Measurements from ENCODE around the gene DDX5. TPM values are rescaled to one million over a fixed set of nuclear protein-coding genes. Genes with fewer than 3 reads are reported as not detected.
"Not testable (repeated sequence)": the region's sequence is repeated elsewhere in the genome, so short reads cannot be mapped to it uniquely, and the experiment has no call there.

Gene DDX5
- total RNA-seq, 1 donor from 2014 or later: 884 TPM

DNA sequence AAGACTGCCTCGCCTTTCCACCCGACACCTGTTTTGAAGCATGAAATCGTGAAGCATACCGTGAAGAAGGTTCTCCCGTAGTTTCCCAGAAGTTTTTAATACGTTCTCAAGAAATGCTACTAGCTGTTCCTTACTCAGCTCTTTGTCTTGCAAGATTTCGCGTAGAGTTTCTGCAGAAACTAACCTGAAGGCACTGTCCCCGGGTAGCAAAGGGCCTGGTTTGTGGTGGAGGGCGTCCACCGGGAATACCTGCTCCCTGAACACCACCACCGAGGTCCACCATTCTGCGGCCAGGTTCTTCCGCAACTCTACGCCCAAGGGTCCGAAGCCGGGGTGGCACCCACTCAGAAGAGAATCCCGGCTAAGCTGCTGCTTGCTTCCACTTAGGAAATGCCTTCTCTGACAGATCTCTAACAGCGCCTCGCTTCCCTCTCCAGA lies 9.7 kb downstream of the DDX5 start:
- intact Hi-C loops (cut with micrococcal nuclease): no loop called here

DNA sequence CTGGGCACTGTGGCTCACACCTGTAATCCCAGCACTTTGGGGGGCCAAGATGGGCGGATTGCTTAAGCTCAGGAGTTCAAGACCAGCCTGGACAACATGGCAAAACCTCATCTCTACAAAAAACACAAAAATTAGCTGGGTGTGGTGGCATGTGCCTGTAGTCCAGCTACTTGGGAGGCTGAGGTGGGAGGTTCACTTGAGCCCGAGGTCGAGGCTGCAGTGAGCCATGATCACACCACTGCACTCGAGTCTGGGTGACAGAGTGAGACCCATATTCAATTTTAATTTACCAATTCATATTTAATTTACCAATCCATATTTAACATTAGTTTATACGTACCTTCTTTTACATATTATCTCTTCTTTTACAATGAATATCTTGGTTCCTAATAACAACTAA lies 10.8 kb downstream of the DDX5 start:
- intact Hi-C loops (cut with micrococcal nuclease): not testable (repeated sequence)

DNA sequence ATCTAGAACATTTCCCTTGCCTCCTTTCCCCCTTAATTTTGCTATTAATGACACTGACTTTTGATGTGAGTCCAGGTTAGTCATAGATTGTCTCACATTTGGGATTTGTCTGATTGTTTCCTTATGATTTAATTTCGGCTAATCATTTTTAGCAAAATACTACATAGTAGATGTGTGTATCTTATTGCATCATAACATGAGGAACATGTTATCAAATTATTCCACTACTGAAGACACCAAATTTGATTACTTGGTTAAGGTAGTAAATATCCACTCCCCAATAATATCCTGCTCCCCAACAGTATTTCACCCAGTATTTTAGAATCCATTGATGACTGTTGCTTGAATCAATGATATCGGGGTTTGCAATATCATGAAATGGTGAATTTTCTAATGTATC lies 12.0 kb downstream of the DDX5 start:
- intact Hi-C loops (cut with micrococcal nuclease): no loop called here

DNA sequence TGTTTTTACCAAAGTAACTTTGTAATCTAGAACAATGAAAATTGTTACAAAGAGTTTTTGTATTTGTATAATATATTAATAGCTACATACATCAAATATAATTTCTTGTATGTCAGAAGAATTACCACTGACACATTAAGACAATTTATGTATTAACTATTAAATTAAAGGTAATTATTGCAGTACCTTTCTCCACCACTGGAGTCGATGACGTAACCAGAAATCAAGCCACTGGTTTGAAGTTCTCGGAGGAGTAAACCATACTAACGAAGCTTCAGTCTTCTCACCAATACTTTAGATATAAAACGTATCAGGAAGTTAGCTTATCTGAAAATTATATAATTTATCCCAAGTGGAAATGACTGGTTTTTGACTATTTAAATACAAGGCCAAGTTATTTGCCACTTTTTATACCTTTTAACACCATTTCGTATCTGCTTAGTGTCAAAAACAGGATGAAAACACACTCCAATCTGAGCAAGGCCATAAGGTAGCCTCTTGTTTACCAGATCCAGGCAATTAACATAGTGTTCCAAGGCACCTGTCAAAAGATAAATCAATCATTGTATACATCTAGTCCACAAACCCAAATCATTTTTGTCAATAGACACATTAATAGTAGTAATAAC lies 13.5 kb downstream of the DDX5 start:
- intact Hi-C loops (cut with micrococcal nuclease): no loop called here

DNA sequence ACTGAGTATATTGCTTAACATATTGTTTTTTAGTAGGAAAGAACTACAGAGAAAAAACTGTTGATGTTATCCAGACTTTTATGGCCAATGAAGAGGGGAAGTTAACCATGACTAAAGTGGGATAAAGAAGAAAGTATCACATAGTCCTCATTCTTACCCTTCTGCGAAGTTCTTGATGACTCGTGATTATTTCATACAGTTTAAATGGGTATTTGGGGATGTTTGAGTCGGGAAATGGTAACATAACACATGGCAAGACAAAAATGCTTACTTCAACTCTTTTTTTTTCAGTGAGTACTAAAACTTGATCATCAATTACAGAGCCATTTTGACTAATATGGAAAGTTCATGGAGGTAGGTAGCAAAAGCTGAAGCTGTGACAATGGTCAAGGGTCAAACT lies 14.1 kb downstream of the DDX5 start:
- intact Hi-C loops (cut with micrococcal nuclease): loop anchor here (1.0 kb wide), 4 partner anchors 72 to 185 kb away; no protein-coding TSS in a partner anchor

DNA sequence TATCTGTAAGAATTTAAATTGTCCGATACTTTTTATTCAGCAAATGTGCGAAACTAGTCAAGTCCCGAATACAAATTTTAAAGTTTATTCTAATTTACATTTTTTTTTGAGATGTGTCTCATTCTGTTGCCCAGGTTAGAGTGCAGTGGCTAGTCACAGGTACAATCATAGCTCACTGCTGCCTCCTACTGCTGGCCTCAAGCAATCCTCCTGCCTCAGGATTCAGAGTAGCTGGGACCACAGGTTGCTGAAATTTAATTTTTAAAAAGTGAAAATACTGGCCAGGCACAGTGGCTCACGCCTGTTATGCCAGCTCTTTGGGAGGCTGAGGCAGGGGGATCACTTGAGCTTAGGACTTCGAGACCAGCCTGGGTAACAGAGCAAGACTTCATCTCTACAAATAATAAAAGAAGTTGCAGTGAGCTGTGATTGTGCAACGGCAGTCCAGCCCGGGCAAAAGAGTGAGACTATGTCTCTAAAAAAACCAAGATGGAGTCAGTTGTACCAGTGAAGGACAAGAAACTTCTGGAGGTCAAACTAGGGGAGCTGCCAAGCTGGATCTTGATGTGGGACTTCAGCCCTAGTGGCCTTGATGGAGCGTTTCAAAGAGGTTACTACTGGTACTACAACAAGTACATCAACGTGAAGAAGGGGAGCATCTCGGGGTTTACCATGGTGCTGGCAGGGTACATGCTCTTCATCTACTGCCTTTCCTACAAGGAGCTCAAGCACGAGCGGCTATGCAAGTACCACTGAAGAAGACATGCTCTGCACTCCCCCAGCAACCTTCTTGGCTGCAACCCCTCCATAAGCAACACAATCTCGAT lies 14.8 kb downstream of the DDX5 start:
- intact Hi-C loops (cut with micrococcal nuclease): loop anchor here (1.0 kb wide), 4 partner anchors 71 to 184 kb away; no protein-coding TSS in a partner anchor

DNA sequence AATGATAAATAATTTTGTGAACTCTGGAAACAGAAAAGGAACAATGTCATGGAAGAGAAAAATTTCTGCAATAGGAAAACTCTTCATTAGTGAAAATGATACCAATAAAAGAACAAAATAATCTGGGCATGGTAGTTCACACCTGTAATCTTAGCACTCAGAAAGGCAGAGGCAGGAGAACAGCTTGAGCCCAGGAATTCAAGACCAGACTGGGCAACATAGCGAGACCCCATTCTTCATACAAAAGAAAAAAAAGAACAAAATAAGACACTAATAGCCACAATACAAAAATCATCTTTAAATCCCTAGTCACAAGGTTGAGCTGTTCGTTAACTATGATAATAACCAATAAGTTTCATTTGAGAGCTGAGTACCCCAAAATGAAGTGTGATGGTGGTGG lies 17.8 kb downstream of the DDX5 start:
- intact Hi-C loops (cut with micrococcal nuclease): no loop called here

DNA sequence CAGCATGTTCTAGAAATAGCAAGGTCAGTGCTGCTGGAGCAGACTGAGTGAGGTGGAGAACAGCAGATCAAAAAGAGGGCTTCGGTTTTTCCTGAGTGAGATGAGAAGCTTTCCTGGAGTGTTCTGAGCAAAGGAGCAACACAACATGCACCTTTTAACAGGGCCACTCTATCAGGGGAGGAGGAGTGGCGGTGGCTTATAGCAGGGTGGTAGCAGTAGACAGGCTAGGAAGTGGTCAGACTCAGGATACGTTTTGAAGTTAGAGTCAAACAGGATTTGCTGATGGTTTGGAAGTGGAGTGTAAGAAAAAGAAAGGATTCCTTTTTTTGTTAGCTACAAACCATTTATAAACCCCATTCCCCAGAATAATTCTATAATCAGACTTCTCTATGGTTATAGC lies 21.7 kb downstream of the DDX5 start:
- intact Hi-C loops (cut with micrococcal nuclease): no loop called here

DNA sequence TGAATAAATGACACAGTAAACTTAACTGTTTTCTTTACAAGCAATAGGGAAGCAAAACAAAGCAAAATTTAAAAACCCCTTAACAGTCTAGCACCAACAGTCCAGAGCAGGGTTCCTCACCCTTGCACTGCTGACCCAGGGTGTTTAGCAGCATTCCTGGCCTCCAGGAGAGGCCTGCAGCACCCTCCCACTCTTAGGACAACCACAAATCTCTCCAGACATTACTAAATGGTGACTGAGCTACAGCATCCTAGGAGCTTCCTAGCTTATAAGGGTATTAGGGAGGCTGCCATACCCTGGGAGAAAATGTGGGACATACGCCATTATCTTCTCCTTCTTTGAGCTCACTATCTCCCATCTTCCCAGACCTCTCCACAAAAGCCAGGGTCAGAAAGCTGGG lies 25.1 kb downstream of the DDX5 start:
- intact Hi-C loops (cut with micrococcal nuclease): no loop called here

DNA sequence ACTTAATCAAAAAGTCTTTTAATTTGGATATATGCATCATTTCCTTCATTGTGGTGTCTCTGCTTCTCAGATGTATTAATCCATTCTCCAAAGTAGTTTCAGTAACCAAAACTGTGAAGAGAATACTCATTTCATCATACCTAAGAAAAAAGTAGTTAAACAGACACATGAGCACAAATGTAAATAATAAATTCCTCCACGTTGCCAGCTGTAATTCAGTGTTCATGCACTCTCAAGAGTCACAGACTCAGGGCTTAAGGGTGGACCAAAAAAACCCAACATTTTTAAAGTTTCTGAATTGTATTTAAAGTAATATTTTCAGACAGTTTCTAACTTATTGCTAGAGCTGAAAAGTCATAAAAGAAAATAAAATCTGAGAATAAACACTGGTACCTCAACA lies 28.2 kb downstream of the DDX5 start:
- intact Hi-C loops (cut with micrococcal nuclease): no loop called here

- intact Hi-C loops (cut with micrococcal nuclease): no loop called here
Observed at GRCh38 chr17:64472564-64472963, 33.5 kb downstream of the DDX5 start.

- intact Hi-C loops (cut with micrococcal nuclease): no loop called here
Observed at GRCh38 chr17:64471440-64471839, 34.6 kb downstream of the DDX5 start.

DNA sequence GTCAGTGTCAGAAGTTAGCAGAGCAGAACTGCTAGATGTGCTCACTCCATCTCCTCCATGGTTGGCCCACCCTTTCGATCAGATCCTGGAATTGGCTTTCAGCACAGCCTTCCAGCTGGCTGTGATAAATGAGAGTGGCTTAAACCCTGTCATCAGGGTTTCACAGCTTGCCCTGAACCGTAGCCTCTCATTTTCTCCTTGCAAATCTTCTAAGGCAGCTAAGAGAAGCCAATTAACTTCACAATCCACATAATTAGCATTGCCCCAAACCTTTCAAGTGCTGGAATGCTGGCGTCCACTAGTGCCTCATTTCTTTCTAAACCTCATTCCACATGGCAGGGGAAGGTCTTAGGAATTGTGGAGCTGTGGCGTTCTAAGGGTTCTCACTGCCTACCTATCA lies 35.5 kb downstream of the DDX5 start:
- intact Hi-C loops (cut with micrococcal nuclease): no loop called here

DNA sequence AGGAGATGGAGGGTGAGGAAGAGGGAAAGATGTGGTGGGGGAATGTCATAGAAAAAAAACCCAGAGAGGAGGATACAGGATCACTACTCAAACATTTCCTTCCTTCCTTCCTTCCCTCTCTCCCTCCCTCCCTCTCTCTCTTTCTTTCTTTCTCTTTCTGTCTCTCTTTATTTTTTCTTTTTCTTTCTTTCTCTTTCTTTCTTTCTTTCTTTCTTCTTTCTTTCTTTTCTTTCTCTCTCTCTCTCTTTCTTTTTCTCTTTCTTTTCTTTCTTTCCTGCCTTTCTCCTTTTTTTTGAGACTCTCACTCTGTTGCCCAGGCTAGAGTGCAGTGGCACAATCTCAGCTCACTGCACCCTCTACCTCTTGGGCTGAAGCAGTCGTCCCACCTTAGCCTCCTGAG lies 39.3 kb downstream of the DDX5 start:
- intact Hi-C loops (cut with micrococcal nuclease): not testable (repeated sequence)

- intact Hi-C loops (cut with micrococcal nuclease): no loop called here
Observed at GRCh38 chr17:64466019-64466735, 39.9 kb downstream of the DDX5 start.

GRCh38 chr17:64461788-64462187 lies 44.3 kb downstream of the DDX5 start:
- intact Hi-C loops (cut with micrococcal nuclease): no loop called here

DNA sequence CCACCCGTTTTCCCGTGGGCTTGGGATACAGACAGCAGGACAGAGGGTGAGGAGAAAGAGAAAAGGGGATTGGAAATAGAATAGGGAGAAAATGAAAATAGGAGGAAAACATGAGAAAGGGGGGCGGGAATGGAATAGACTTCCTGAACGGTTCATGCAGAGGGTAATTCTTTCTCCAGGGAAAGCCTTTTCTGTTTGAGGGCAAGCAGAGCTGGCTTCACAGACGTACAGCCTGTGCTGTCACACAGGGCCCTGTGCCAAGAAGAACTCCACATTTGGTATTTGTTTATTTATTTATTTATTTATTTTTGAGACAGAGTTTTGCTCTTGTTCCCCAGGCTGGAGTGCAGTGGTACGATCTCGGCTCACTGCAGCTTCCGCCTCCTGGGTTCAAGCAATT lies 45.1 kb downstream of the DDX5 start:
- intact Hi-C loops (cut with micrococcal nuclease): no loop called here

DNA sequence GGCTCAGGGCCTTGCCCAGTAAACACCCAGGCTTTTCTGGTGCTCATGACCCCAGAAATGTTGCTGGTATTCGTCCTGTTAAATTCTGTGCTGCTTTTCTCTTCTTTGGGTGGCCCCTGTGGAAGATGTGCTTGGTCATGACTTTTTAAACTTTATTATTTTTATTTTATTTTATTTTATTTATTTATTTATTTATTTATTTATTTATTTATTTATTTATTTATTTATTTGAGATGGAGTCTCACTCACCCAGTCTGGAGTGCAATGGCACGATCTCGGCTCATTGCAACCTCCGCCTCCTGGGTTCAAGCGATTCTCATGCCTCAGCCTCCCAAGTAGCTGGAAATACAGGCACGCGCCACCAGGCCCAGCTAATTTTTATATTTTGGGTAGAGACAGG lies 46.3 kb downstream of the DDX5 start:
- intact Hi-C loops (cut with micrococcal nuclease): not testable (repeated sequence)

DNA sequence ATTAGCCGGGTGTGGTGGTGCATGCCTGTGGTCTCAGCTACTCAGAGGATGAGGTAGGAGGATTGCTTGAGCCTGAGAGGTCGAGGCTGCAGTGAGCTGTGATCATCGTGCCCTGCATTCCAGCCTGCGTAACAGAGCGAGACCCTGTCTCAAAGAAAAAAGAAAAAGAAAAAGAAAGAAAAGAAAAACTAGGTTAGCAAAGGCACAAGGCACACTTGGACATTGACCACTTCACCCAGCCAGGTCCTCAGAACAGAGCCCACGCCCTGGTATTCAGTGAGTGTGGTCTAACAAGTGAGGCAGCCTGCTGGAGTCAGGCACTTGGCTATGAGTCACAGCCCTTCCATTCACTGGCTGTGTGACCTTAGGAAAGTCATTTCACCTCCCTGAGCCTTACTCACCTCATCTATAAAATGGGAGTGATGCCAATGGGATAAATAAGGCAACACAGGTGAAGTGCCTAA lies 46.8 kb downstream of the DDX5 start:
- intact Hi-C loops (cut with micrococcal nuclease): no loop called here

DNA sequence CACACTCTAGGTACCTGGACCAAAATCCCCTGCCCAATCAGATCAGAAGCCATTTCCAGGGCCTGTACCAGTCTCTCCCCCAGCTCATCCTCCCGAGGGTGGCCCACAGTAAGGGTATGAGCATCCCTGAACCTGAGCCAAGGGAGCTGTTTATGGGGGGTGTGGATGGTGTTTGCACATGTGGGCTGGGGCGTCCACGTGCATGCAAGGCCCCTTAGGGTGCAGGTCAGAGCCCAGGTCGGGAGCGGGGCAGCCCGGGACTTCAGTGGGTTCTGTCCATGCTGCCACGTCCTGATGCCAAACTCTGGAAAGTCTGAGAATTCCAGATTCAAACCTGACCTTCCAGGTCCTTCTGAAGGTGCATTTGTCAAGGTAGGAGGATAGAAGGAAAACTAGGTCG lies 47.3 kb downstream of the DDX5 start:
- intact Hi-C loops (cut with micrococcal nuclease): no loop called here

- intact Hi-C loops (cut with micrococcal nuclease): loop anchor here (2.0 kb wide), 1 partner anchor 14 kb away; no protein-coding TSS in a partner anchor
Observed at GRCh38 chr17:64457156-64457555, 48.9 kb downstream of the DDX5 start.
